Brain microvascular endothelial cell (primary cell): Measurements from ENCODE around the gene MCC.

Experiments
- DNase-seq: peaks from one replicate; pipeline ENCODE4 v3.0.0-alpha.2; 2020
- H3K27ac ChIP-seq: fragments of 250-450 bp; sonication (Bioruptor Pico); 2 replicates; pipeline ENCODE4 v1.5.1; 2020; ENCODE audit warnings: mild to moderate bottlenecking, moderate library complexity
- H3K27me3 ChIP-seq: fragments of 250-450 bp; sonication (Bioruptor Pico); replicated peaks from 2 replicates; pipeline ENCODE4 v1.5.1; 2020; ENCODE audit warnings: mild to moderate bottlenecking
- H3K36me3 ChIP-seq: fragments of 250-450 bp; sonication (Bioruptor Pico); replicated peaks from 2 replicates; pipeline ENCODE4 v1.5.1; 2020; ENCODE audit warnings: mild to moderate bottlenecking
- H3K4me3 ChIP-seq: 2 replicates; pipeline ENCODE4 v1.5.1; 2011; ENCODE audit warnings: low read depth, mild to moderate bottlenecking, control low read depth, low read length, moderate library complexity
- CTCF ChIP-seq: IDR thresholded peaks from 2 replicates; pipeline ENCODE4 v1.5.1; 2011; ENCODE audit warnings: low read depth, mild to moderate bottlenecking, moderate library complexity, low read length, control low read depth, inconsistent platforms; ENCODE audit errors: missing control alignments
- in situ Hi-C: cut with HindIII; loops from 2 replicates; pipeline ENCODE4 v1.10.0; 2017; ENCODE audit warnings: low sequenced_read_pairs, low pct_ligation_motif_present

MCC gene

GRCh38 chr5:113026211-113026610 lies 462.0 kb downstream of the MCC start:
- no peak overlapping the region for H3K27ac ChIP-seq
- no peak for TF ChIP-seq CTCF
- no peak for DNase-seq
- H3K4me3 ChIP-seq = no peak overlapping the region
- H3K36me3 ChIP-seq = peaks cover 18% of the 10 kb centered on the region
- in situ Hi-C loops = no loop called here
- no peaks in the 10 kb centered on the region for H3K27me3 ChIP-seq

- TF ChIP-seq CTCF = no peak
- DNase-seq = no peak
- Histone ChIP-seq H3K36me3 (peaks cover 18% of the 10 kb centered on the region), H3K27ac (no peak overlapping the region), H3K4me3 (no peak overlapping the region), H3K27me3 (no peaks in the 10 kb centered on the region)
- in situ Hi-C loops = no loop called here
Measured at GRCh38 chr5:113025596-113025995, 462.7 kb downstream of the MCC start.

- Histone ChIP-seq H3K27ac (no peak overlapping the region), H3K36me3 (peaks cover 18% of the 10 kb centered on the region), H3K4me3 (no peak overlapping the region), H3K27me3 (no peaks in the 10 kb centered on the region)
- TF ChIP-seq CTCF = no peak
- DNase-seq = no peak
- in situ Hi-C loops = no loop called here
Measured at GRCh38 chr5:113024076-113024697, 464.1 kb downstream of the MCC start.

- Histone ChIP-seq H3K27ac (peak overlapping the region; percentile 6), H3K27me3 (no peaks in the 10 kb centered on the region), H3K36me3 (peaks cover 14% of the 10 kb centered on the region), H3K4me3 (no peak overlapping the region)
- TF ChIP-seq CTCF = no peak
- no peak for DNase-seq
- in situ Hi-C loops = no loop called here
Measured at GRCh38 chr5:113022661-113023060, 465.6 kb downstream of the MCC start.

- no peaks in the 10 kb centered on the region for H3K36me3 ChIP-seq
- no peaks in the 10 kb centered on the region for H3K27me3 ChIP-seq
- peak overlapping the region; percentile 86 for H3K27ac ChIP-seq
- peak; percentile 30 for DNase-seq
- in situ Hi-C loops = no loop called here
- no peak for TF ChIP-seq CTCF
- H3K4me3 ChIP-seq = no peak overlapping the region
Measured at GRCh38 chr5:113020461-113021273, 467.6 kb downstream of the MCC start.
